ENCODE measurements around the gene PXMP2. TPM values are rescaled to one million over a fixed set of nuclear protein-coding genes. Genes with fewer than 3 reads are reported as not detected.

The PXMP2 gene
- total RNA-seq, 6 experiments from 2014 or later = 91.5 to 216 (median 162) TPM

DNA sequence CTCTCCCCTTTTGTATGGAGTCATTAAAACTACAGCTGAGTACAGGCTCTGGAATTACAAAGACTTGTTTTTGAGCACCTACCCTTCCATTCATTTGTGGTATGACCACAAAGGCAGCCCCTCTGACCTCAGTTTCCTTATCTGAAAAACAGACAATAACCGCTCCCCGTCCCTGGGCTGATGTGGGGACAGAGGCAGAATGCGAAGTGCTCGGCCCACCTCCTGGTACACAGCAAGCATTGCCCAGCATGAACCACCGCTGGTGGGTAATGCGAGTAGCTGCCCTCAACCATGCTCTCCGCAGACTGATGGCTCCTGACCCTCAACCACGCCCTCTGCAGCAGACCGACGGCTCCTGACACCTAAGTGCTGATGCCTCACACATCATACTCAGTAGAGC is 46.5 kb upstream of the PXMP2 start:
- ATAC-seq (no peak), DNase-seq (peak in 1 of 3 donors; percentile 27)
- Histone ChIP-seq H3K27ac (no peak overlapping the region), H3K4me1 (no peaks in the 10 kb centered on the region), H3K9me3 (no peaks in the 10 kb centered on the region), H3K36me3 (peaks cover 0 to 46% (median 16%) of the 10 kb centered on the region in 4 donors), H3K27me3 (no peaks in the 10 kb centered on the region), H3K4me3 (no peak overlapping the region)
- whole genome bisulfite sequencing (ENCODE audit: insufficient coverage, low coverage, low lambda C conversion rate, missing lambda C conversion rate) = 60% methylated on average over 1 of the region's 10 CpGs
- intact Hi-C loops (cut with DNase I) = loop anchor here in 1 of 2 donors (10.0 kb wide), 1 partner anchor 226 kb away; no protein-coding TSS in a partner anchor
- TF ChIP-seq, protein P1, sequence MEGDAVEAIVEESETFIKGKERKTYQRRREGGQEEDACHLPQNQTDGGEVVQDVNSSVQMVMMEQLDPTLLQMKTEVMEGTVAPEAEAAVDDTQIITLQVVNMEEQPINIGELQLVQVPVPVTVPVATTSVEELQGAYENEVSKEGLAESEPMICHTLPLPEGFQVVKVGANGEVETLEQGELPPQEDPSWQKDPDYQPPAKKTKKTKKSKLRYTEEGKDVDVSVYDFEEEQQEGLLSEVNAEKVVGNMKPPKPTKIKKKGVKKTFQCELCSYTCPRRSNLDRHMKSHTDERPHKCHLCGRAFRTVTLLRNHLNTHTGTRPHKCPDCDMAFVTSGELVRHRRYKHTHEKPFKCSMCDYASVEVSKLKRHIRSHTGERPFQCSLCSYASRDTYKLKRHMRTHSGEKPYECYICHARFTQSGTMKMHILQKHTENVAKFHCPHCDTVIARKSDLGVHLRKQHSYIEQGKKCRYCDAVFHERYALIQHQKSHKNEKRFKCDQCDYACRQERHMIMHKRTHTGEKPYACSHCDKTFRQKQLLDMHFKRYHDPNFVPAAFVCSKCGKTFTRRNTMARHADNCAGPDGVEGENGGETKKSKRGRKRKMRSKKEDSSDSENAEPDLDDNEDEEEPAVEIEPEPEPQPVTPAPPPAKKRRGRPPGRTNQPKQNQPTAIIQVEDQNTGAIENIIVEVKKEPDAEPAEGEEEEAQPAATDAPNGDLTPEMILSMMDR (IDR thresholded peaks at IDR 0.05) = no peak
- no peak for TF ChIP-seq POLR2A (IDR thresholded peaks at IDR 0.05)

DNA sequence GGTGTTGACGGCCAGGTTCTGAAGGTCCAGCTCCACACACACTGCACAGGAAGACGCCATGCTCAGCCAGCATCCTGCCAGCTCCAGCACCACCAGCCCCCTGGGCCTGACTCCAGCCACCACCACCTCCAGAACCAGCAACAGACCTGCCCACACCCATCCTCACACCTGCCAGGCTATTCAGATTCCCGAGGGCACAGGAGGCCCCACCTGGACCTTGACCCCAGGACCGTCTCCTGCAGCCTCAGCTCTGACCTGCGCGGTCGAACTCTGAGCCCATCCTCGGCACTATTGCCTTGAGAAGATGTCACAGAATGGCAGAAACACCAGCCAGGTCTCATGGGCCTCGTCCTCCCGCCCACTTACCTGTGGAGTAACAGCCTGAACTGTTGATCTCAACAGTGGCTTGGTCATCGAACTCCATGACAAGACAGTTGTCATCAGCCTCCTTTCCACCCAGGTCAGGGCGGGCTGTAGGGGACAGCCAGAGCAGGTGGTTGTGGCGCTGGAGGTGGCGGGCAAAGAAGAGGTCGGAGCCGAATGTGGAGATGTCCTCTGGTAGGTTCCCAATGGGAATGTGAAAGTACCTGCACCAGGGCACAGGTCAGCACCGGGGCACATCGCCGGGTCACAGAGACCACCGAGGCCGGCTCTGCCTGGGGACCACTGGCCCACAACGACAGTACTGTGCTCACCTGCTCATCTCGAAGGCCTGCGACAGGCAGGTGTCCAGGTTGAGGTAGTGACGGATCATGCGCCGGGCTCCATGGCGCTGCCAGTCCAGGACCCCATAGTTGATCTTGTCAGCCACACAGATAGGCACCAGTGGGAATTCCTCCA is 45.4 kb upstream of the PXMP2 start:
- no peaks in the 10 kb centered on the region for H3K27me3 ChIP-seq
- H3K36me3 ChIP-seq = peaks cover 0 to 44% (median 16%) of the 10 kb centered on the region in 4 donors
- no peak overlapping the region for H3K27ac ChIP-seq
- peak in 1 of 3 donors; percentile 44 for DNase-seq
- intact Hi-C loops (cut with DNase I) = loop anchor here in 1 of 2 donors (10.0 kb wide), 1 partner anchor 227 kb away; no protein-coding TSS in a partner anchor
- no peak for TF ChIP-seq POLR2A (IDR thresholded peaks at IDR 0.05)
- TF ChIP-seq, protein P1 (IDR thresholded peaks at IDR 0.05) = no peak
- no peaks in the 10 kb centered on the region for H3K9me3 ChIP-seq
- H3K4me1 ChIP-seq = no peaks in the 10 kb centered on the region
- 83% methylated on average over 10 of the region's 28 CpGs for WGBS (ENCODE audit: insufficient coverage, low coverage, low lambda C conversion rate, missing lambda C conversion rate)
- H3K4me3 ChIP-seq = no peak overlapping the region
- no peak for ATAC-seq

DNA sequence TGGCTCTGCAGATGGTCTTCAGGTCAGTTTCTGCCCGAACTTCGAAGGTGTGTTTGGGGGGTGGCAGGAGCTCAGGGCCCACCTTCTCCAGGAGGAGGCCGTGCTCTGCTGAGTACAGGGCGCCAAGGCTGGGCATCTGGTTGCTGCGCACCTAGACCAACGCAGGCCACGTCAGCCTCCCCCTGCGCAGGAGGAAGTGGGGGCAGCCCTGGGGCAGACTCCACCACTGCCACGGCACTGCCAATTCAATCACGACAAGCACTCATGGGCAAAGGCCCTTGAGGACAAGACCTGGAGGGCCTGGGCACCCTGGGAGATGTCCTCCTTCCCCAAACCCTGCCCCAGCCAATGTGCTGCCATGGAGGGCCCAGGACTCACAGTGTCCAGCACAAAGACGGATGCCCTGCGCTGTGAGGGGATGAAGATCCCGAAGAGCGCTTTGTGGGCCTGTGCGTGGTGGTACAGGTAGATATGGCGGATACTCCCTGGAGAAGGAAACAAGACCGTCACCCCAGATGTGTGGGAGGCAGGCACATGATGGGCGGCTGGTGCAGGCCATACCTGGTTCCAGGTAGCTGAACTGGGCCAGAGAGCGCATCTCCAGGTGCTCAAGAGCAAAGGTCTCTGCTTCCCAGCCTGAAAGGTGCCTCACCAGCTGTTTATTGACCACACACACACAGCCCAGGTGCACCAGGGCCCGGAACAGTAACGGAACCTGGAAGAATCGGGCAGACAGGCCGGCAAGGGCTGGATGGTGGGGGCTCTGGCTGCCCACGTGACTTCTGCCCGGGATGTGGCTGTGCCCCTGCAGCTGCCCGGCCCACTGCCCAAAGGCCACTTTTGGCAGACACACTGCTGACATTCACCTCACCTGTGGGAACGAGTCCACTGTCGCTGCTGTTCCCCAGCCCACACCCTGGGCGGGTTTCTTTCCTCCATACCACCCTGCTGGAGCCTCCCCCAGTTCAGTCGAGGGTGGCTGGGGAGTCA is 44.2 kb upstream of the PXMP2 start:
- no peak overlapping the region for H3K27ac ChIP-seq
- no peaks in the 10 kb centered on the region for H3K27me3 ChIP-seq
- 69% methylated on average over 2 of the region's 30 CpGs for WGBS (ENCODE audit: insufficient coverage, low coverage, low lambda C conversion rate, missing lambda C conversion rate)
- ATAC-seq = peak in 1 of 4 donors; percentile 9
- no peak overlapping the region for H3K4me3 ChIP-seq
- no peaks in the 10 kb centered on the region for H3K9me3 ChIP-seq
- intact Hi-C loops (cut with DNase I) = loop anchor here in 1 of 2 donors (10.0 kb wide), 1 partner anchor 228 kb away; no protein-coding TSS in a partner anchor
- DNase-seq = peak in 1 of 3 donors; percentile 44
- H3K36me3 ChIP-seq = peaks cover 0 to 40% (median 15%) of the 10 kb centered on the region in 4 donors
- no peak for TF ChIP-seq POLR2A (IDR thresholded peaks at IDR 0.05)
- TF ChIP-seq, protein P1 (IDR thresholded peaks at IDR 0.05) = no peak
- no peaks in the 10 kb centered on the region for H3K4me1 ChIP-seq

DNA sequence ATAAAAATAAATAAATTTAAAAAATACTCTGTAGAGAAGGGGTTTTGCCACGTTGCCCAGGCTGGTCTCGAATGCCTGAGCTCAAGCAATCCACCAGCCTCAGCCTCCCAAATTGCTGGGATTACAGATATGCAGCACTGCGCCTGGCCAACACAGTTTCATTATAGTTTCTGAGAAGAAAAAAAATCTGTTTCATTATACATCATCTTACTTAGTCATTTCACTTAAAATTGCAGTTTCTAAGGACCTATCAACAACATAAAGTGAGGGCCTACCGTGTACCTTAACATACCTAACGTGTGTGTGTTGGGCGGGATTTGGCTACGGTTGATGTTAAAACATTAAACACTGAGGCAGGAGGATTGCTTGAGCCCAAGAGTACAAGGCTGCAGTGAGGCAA is 40.5 kb upstream of the PXMP2 start:
- TF ChIP-seq POLR2A (IDR thresholded peaks at IDR 0.05) = no peak
- TF ChIP-seq, protein P1 (IDR thresholded peaks at IDR 0.05) = no peak
- DNase-seq (no peak), ATAC-seq (no peak)
- H3K27me3 ChIP-seq = no peaks in the 10 kb centered on the region
- no peaks in the 10 kb centered on the region for H3K9me3 ChIP-seq
- H3K4me1 ChIP-seq = no peaks in the 10 kb centered on the region
- peaks cover 0 to 45% (median 10%) of the 10 kb centered on the region in 4 donors for H3K36me3 ChIP-seq
- H3K4me3 ChIP-seq = no peak overlapping the region
- no peak overlapping the region for H3K27ac ChIP-seq
- intact Hi-C loops (cut with DNase I) = loop anchor here in 1 of 2 donors (10.0 kb wide), 1 partner anchor 232 kb away; no protein-coding TSS in a partner anchor
- WGBS (ENCODE audit: insufficient coverage, low coverage, low lambda C conversion rate, missing lambda C conversion rate) = 96% methylated on average over 7 of the region's 7 CpGs

Data from right lobe of liver (tissue), 6 donors.